ENCODE measurements around the gene DICER1.

The DICER1 gene

GRCh38 chr14:95049952-95050351 is 107.4 kb downstream of the DICER1 start:
- TF ChIP-seq HDGF (IDR thresholded peaks at IDR 0.05; ENCODE audit: borderline replicate concordance) (no peak), ARNT (IDR thresholded peaks at IDR 0.05) (no peak), PKNOX1 (IDR thresholded peaks at IDR 0.05) (no peak), TARDBP (IDR thresholded peaks at IDR 0.05) (no peak), SUZ12 (IDR thresholded peaks at IDR 0.05) (no peak), FOXA1 (IDR thresholded peaks at IDR 0.05) (no peak), L3MBTL2 (conservative IDR thresholded peaks at IDR 0.05) (no peak), CTBP1 (IDR thresholded peaks at IDR 0.05; ENCODE audit: borderline replicate concordance) (no peak), ZNF384 (IDR thresholded peaks at IDR 0.05) (no peak), FOXM1 (IDR thresholded peaks at IDR 0.05; ENCODE audit: borderline replicate concordance) (no peak), LEF1 (IDR thresholded peaks at IDR 0.05; ENCODE audit: borderline replicate concordance) (no peak)

GRCh38 chr14:95048771-95049312 is 108.5 kb downstream of the DICER1 start:
- POLR2A ChIA-PET: interaction anchor here (0.6 kb wide), 1 partner anchor 487 kb away, joined by 3 read pairs; no protein-coding TSS in a partner anchor

More at GRCh38 chr14:95049952-95050351, 107.4 kb downstream of the DICER1 start:
- ChIA-PET POLR2A (no interaction called here), CTCF (no interaction called here)
- DNase-seq (ENCODE audit: extremely low spot score): no peak

GRCh38 chr14:95047754-95048153 is 109.6 kb downstream of the DICER1 start:
- CTCF ChIA-PET: no interaction called here
- POLR2A ChIA-PET: no interaction called here
- TF ChIP-seq NFRKB (IDR thresholded peaks at IDR 0.05): no peak
- TF ChIP-seq ARNT (IDR thresholded peaks at IDR 0.05): no peak
- TF ChIP-seq LEF1 (IDR thresholded peaks at IDR 0.05; ENCODE audit: borderline replicate concordance): no peak
- no peak for TF ChIP-seq HDGF (IDR thresholded peaks at IDR 0.05; ENCODE audit: borderline replicate concordance)
- no peak for TF ChIP-seq FOXA1 (IDR thresholded peaks at IDR 0.05)
- no peak for TF ChIP-seq FOXM1 (IDR thresholded peaks at IDR 0.05; ENCODE audit: borderline replicate concordance)
- no peak for DNase-seq (ENCODE audit: extremely low spot score)

More at GRCh38 chr14:95048771-95049312, 108.5 kb downstream of the DICER1 start:
- DNase-seq (ENCODE audit: extremely low spot score): no peak
- CTCF ChIA-PET: no interaction called here
- TF ChIP-seq SUZ12 (IDR thresholded peaks at IDR 0.05) (no peak), TARDBP (IDR thresholded peaks at IDR 0.05) (no peak), FOXM1 (IDR thresholded peaks at IDR 0.05; ENCODE audit: borderline replicate concordance) (no peak), L3MBTL2 (conservative IDR thresholded peaks at IDR 0.05) (no peak), FOXA1 (IDR thresholded peaks at IDR 0.05) (no peak), PKNOX1 (IDR thresholded peaks at IDR 0.05) (no peak), ZNF384 (IDR thresholded peaks at IDR 0.05) (no peak), LEF1 (IDR thresholded peaks at IDR 0.05; ENCODE audit: borderline replicate concordance) (no peak), SP1 (IDR thresholded peaks at IDR 0.05) (no peak), NFRKB (IDR thresholded peaks at IDR 0.05) (no peak), BHLHE40 (IDR thresholded peaks at IDR 0.05; ENCODE audit: borderline replicate concordance) (no peak), CTBP1 (IDR thresholded peaks at IDR 0.05; ENCODE audit: borderline replicate concordance) (no peak), FOXK2 (IDR thresholded peaks at IDR 0.05) (no peak), ARNT (IDR thresholded peaks at IDR 0.05) (no peak)

- POLR2A ChIA-PET: no interaction called here
- TF ChIP-seq ELF4 (IDR thresholded peaks at IDR 0.05): no peak
- no peak for TF ChIP-seq BHLHE40 (IDR thresholded peaks at IDR 0.05; ENCODE audit: borderline replicate concordance)
- TF ChIP-seq SUZ12 (IDR thresholded peaks at IDR 0.05): no peak
- TF ChIP-seq TARDBP (IDR thresholded peaks at IDR 0.05): no peak
- TF ChIP-seq CTBP1 (IDR thresholded peaks at IDR 0.05; ENCODE audit: borderline replicate concordance): peak; percentile 88
- no peak for TF ChIP-seq LEF1 (IDR thresholded peaks at IDR 0.05; ENCODE audit: borderline replicate concordance)
- TF ChIP-seq L3MBTL2 (conservative IDR thresholded peaks at IDR 0.05): peak; percentile 72
- peak; percentile 60; the same call in 1 of the 2 replicates for TF ChIP-seq FOXA1 (IDR thresholded peaks at IDR 0.05)
- TF ChIP-seq FOXK2 (IDR thresholded peaks at IDR 0.05): no peak
- no peak for TF ChIP-seq ZNF384 (IDR thresholded peaks at IDR 0.05)
- TF ChIP-seq HDGF (IDR thresholded peaks at IDR 0.05; ENCODE audit: borderline replicate concordance): no peak
- no peak for TF ChIP-seq SP1 (IDR thresholded peaks at IDR 0.05)
- TF ChIP-seq ARNT (IDR thresholded peaks at IDR 0.05): no peak
- no peak for TF ChIP-seq FOXM1 (IDR thresholded peaks at IDR 0.05; ENCODE audit: borderline replicate concordance)
- no peak for TF ChIP-seq NFRKB (IDR thresholded peaks at IDR 0.05)
- TF ChIP-seq PKNOX1 (IDR thresholded peaks at IDR 0.05): peak; percentile 86
- CTCF ChIA-PET: interaction anchor here (0.6 to 0.7 kb wide), 2 partner anchors 12 to 55 kb away, joined by 3 read pairs; no protein-coding TSS in a partner anchor
- DNase-seq (ENCODE audit: extremely low spot score): peak; percentile 50
These were observed 110.3 kb downstream of the DICER1 start for GRCh38 chr14:95046711-95047681.

GRCh38 chr14:95045836-95046430 is 111.4 kb downstream of the DICER1 start:
- ChIA-PET CTCF (interaction anchor here (0.6 kb wide), 1 partner anchor 13 kb away, joined by 3 read pairs; no protein-coding TSS in a partner anchor), POLR2A (no interaction called here)
- DNase-seq (ENCODE audit: extremely low spot score): no peak
- TF ChIP-seq CTBP1 (IDR thresholded peaks at IDR 0.05; ENCODE audit: borderline replicate concordance) (no peak), LEF1 (IDR thresholded peaks at IDR 0.05; ENCODE audit: borderline replicate concordance) (no peak), ARNT (IDR thresholded peaks at IDR 0.05) (no peak), HDGF (IDR thresholded peaks at IDR 0.05; ENCODE audit: borderline replicate concordance) (no peak), SP1 (IDR thresholded peaks at IDR 0.05) (no peak), TARDBP (IDR thresholded peaks at IDR 0.05) (no peak), BHLHE40 (IDR thresholded peaks at IDR 0.05; ENCODE audit: borderline replicate concordance) (no peak), L3MBTL2 (conservative IDR thresholded peaks at IDR 0.05) (no peak), FOXA1 (IDR thresholded peaks at IDR 0.05) (no peak), ZNF384 (IDR thresholded peaks at IDR 0.05) (no peak), NFRKB (IDR thresholded peaks at IDR 0.05) (no peak), SUZ12 (IDR thresholded peaks at IDR 0.05) (no peak), ELF4 (IDR thresholded peaks at IDR 0.05) (no peak), FOXM1 (IDR thresholded peaks at IDR 0.05; ENCODE audit: borderline replicate concordance) (no peak), FOXK2 (IDR thresholded peaks at IDR 0.05) (no peak), PKNOX1 (IDR thresholded peaks at IDR 0.05) (no peak)

All from HEK293T (cell line).